HepG2 (cell line): ENCODE data around the gene PDCD2L. TPM values are rescaled to one million over a fixed set of nuclear protein-coding genes. Genes with fewer than 3 reads are reported as not detected.

ENCODE experiments used
- ADNP ChIP-seq: sonication (generic); formaldehyde crosslinking; IDR thresholded peaks from 2 replicates; pipeline ENCODE4 v1.4.0; 2020; ENCODE audit warnings: missing genetic modification reagents
- AKAP8 ChIP-seq: sonication (generic); formaldehyde crosslinking; IDR thresholded peaks from 2 replicates; pipeline ENCODE4 v1.5.1; 2020; ENCODE audit warnings: mild to moderate bottlenecking, missing genetic modification reagents
- ARHGAP35 ChIP-seq: sonication (generic); formaldehyde crosslinking; IDR thresholded peaks from 2 replicates; pipeline ENCODE4 v1.9.0; 2022; ENCODE audit warnings: mild to moderate bottlenecking, inconsistent platforms, moderate library complexity, missing genetic modification reagents, borderline replicate concordance
- CREBL2 ChIP-seq: sonication (generic); formaldehyde crosslinking; IDR thresholded peaks from 2 replicates; pipeline ENCODE4 v1.8.1; 2023; ENCODE audit warnings: missing genetic modification reagents, mild to moderate bottlenecking, borderline replicate concordance
- E2F1 ChIP-seq: sonication (generic); formaldehyde crosslinking; IDR thresholded peaks from 2 replicates; pipeline ENCODE4 v1.5.0; 2020; ENCODE audit warnings: missing genetic modification reagents
- JUNB ChIP-seq: sonication (generic); formaldehyde crosslinking; IDR thresholded peaks from 2 replicates; pipeline ENCODE4 v1.8.0; 2022; ENCODE audit warnings: missing genetic modification reagents, mild to moderate bottlenecking, borderline replicate concordance
- KLF9 ChIP-seq: IDR thresholded peaks from 2 replicates; pipeline ENCODE4 v1.6.1; 2016; ENCODE audit warnings: low read depth
- PHB2 ChIP-seq: fragments of 450-650 bp; IDR thresholded peaks from 2 replicates; pipeline ENCODE4 v1.6.1; 2018; ENCODE audit not compliant: partially characterized antibody
- PLSCR1 ChIP-seq: sonication (generic); formaldehyde crosslinking; IDR thresholded peaks from 2 replicates; pipeline ENCODE4 v1.5.0; 2020; ENCODE audit warnings: missing genetic modification reagents, mild to moderate bottlenecking, borderline replicate concordance
- POLR2A ChIP-seq, 2 experiments: IDR thresholded peaks; 2 replicates each; pipeline ENCODE4 v1.6.1; 2011; ENCODE audit warnings: low read depth in 2 of 2, low read length in 2 of 2, mild to moderate bottlenecking in 1 of 2, moderate library complexity in 1 of 2; ENCODE audit not compliant: insufficient read depth in 1 of 2
- RBM39 ChIP-seq: fragments of 200-400 bp; formaldehyde crosslinking; IDR thresholded peaks from one replicate; pipeline ENCODE4 v1.6.1; 2018; ENCODE audit warnings: antibody characterized with exemption, mild to moderate bottlenecking, low read depth, low read length; ENCODE audit not compliant: poor library complexity, severe bottlenecking
- TBP ChIP-seq: sonication (generic); formaldehyde crosslinking; IDR thresholded peaks from 2 replicates; pipeline ENCODE4 v1.5.0; 2020; ENCODE audit warnings: missing genetic modification reagents
- TFE3 ChIP-seq: IDR thresholded peaks from 2 replicates; pipeline ENCODE4 v1.6.1; 2016
- YEATS4 ChIP-seq: sonication (generic); formaldehyde crosslinking; IDR thresholded peaks from 2 replicates; pipeline ENCODE4 v1.4.0; 2020; ENCODE audit warnings: missing genetic modification reagents, borderline replicate concordance
- ZNF230 ChIP-seq: sonication (generic); formaldehyde crosslinking; IDR thresholded peaks from 2 replicates; pipeline ENCODE4 v1.4.0; 2020; ENCODE audit warnings: mild to moderate bottlenecking, missing genetic modification reagents
- ZNF333 ChIP-seq: sonication (generic); formaldehyde crosslinking; IDR thresholded peaks from 2 replicates; pipeline ENCODE4 v1.4.0; 2020; ENCODE audit warnings: mild to moderate bottlenecking, missing genetic modification reagents, borderline replicate concordance
- ZNF367 ChIP-seq: sonication (generic); formaldehyde crosslinking; IDR thresholded peaks from 2 replicates; pipeline ENCODE4 v1.4.0; 2020; ENCODE audit warnings: missing genetic modification reagents, borderline replicate concordance
- ZNF609 ChIP-seq: sonication (generic); formaldehyde crosslinking; IDR thresholded peaks from 2 replicates; pipeline ENCODE4 v1.4.0; 2020; ENCODE audit warnings: mild to moderate bottlenecking, missing genetic modification reagents, borderline replicate concordance
- ZNF724P ChIP-seq: sonication (generic); formaldehyde crosslinking; IDR thresholded peaks from 2 replicates; pipeline ENCODE4 v1.8.0; 2022; ENCODE audit warnings: missing genetic modification reagents, borderline replicate concordance
- polyA plus RNA-seq, 8 experiments: library from polyadenylated mRNA; depleted of rRNA in 3 of 8; stranded (reverse) in 7 of 8; unstranded in 1 of 8; fragments of >200 nt; fragmentation: Illumina TruSeq in 4 of 8; extraction: Trizol in 4 of 8; gene quantifications; 2 replicates each; pipeline versions ENCODE4 v1.2.1 to v1.2.3, GENCODE V29; 2011 to 2016; ENCODE audit warnings: low read depth in 4 of 8, missing spikeins in 1 of 8, mixed read lengths in 1 of 8; ENCODE audit not compliant: insufficient read depth in 1 of 8
- total RNA-seq, 5 experiments: library from RNA; depleted of rRNA; stranded (reverse); fragments of >200 nt; fragmentation: Illumina TruSeq; extraction: Trizol; gene quantifications; 2 replicates each; pipeline ENCODE4 v1.2.3, GENCODE V29; 2016; ENCODE audit warnings: low read depth in 1 of 5

The PDCD2L gene
- total and polyA plus RNA-seq, 2 of the 13 experiments (the other 11 are each of a cell fraction or from before 2014, with no cell fraction given): 29.3 to 35.2 TPM

- no peak for TF ChIP-seq PLSCR1 (CRISPR knock-in tag)
- peak; percentile 51 for TF ChIP-seq ZNF609 (CRISPR knock-in tag)
- TF ChIP-seq KLF9: peak; percentile 88; the same call in 1 of the 2 replicates
- TF ChIP-seq ADNP (CRISPR knock-in tag): no peak
- no peak; the same call in 1 of the 2 replicates for TF ChIP-seq ARHGAP35 (CRISPR knock-in tag)
- TF ChIP-seq ZNF230 (CRISPR knock-in tag): peak; percentile 94
- TF ChIP-seq RBM39: peak; percentile 83
- TF ChIP-seq POLR2A (IDR thresholded peaks at IDR 0.05; ENCODE audit: insufficient read depth in 1 of 2, low read depth in 2 of 2, low read length in 2 of 2): peak; percentile 79 to 84
- TF ChIP-seq PHB2: no peak
- TF ChIP-seq TBP: no peak
- peak; percentile 83; the same call in 1 of the 2 replicates for TF ChIP-seq CREBL2
- TF ChIP-seq ZNF367: peak; percentile 70; the same call in 1 of the 2 replicates
- TF ChIP-seq ZNF724P (CRISPR knock-in tag): no peak; the same call in 1 of the 2 replicates
- TF ChIP-seq AKAP8 (CRISPR knock-in tag): 0 out of 2 replicates have a peak, but pooled peaks have one; percentile 65
- TF ChIP-seq TFE3 (CRISPR knock-in tag): peak; percentile 81
- peak; percentile 94 for TF ChIP-seq YEATS4 (CRISPR knock-in tag)
- peak; percentile 11; the same call in 1 of the 2 replicates for TF ChIP-seq JUNB
- TF ChIP-seq E2F1 (CRISPR knock-in tag): no peak
- 0 out of 2 replicates have a peak, but pooled peaks have one; percentile 13 for TF ChIP-seq ZNF333 (CRISPR knock-in tag)
Measured at GRCh38 chr19:34404109-34404909, at the start of gene PDCD2L (continued).
